ENCODE data around the gene EPB41L1.

DNA sequence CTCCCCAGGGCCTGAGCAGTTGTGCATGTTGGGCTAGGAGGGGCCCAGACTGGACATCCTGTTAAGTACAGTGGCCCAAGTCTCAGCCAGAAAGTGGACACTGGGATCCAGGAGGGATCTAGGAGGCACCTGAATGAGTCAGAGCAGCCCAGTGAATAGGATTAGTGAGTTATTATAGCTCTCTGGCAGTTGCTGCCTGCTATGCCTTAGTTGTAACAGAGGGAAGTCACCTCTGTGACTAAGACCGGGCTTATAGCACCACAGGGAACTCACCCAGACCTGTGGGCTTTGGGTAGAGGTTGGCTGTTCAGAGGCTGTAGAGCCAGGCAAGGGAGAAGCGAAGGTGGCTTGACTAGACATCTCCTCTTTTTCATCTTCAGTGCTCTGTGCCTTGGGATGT, 42.7 kb downstream of the EPB41L1 start:
- TF ChIP-seq BHLHE40 (IDR thresholded peaks at IDR 0.05; ENCODE audit: borderline replicate concordance) (no peak), LEF1 (IDR thresholded peaks at IDR 0.05; ENCODE audit: borderline replicate concordance) (no peak), ELF4 (IDR thresholded peaks at IDR 0.05) (no peak), TARDBP (IDR thresholded peaks at IDR 0.05) (no peak), NFRKB (IDR thresholded peaks at IDR 0.05) (no peak), FOXM1 (IDR thresholded peaks at IDR 0.05; ENCODE audit: borderline replicate concordance) (no peak), L3MBTL2 (conservative IDR thresholded peaks at IDR 0.05) (no peak)
